HG03108 (cell line): ENCODE results near the gene SHC4.
"Not testable (repeated sequence)": the region's sequence is repeated elsewhere in the genome, so short reads cannot be mapped to it uniquely, and the experiment has no call there.

ENCODE experiments used
- ATAC-seq: cut with Tn5 transposase; IDR thresholded peaks from one replicate; pipeline ENCODE4 v1.9.1; 2021; ENCODE audit warnings: moderate library complexity; ENCODE audit not compliant: unreplicated experiment

The SHC4 gene

DNA sequence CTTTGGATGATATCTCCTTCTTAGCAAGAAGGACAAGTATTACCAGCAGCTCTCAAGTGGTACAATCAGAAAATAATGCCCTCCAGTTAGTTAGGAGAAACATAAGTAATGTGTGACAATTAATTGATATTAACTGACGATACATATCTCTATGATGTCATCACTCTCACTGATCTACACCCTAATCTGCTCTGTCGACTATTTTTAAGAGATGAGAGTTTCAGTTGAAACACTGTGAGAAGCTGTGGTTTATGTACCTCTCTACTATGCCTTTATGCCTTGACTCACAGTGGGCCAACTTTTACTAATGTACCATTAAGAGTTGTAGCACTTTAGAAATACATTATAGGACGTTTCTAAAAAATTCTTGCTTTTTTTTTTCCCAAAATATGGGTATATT is 161.5 kb downstream of the SHC4 start:
- ATAC-seq: no peak

DNA sequence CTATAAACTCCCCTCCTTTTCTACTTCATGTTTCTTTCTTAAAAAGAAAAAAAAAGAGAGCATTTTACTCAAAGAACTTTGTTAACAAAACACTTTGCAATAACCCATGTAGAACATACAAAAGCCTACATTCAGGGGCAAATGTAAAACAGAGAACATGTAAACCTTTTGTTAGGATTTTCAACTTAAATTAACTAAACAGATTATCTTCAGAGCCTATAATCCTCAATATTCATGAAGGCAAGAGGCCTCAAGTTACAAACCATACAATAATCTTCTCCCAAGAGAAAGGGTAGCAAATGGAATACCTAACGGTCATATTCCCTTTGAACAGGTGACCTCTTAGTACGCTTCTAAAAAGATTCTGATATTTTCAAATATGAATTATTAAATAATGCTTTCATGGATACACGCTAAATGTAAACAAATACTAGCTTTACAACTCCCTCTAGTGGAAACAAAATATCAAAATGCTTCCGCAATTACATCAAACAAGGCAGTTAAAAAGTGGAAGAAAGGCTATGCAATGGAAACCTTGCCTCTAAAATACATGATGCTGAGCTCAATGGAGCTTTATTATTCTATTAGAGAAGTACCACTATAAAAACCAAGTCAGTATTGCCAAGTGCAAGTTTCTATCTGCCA is 162.8 kb downstream of the SHC4 start:
- ATAC-seq: no peak

- no peak for ATAC-seq
Observed at GRCh38 chr15:48800245-48800644, 163.5 kb downstream of the SHC4 start.

GRCh38 chr15:48798319-48798718 is 165.4 kb downstream of the SHC4 start:
- no peak for ATAC-seq

DNA sequence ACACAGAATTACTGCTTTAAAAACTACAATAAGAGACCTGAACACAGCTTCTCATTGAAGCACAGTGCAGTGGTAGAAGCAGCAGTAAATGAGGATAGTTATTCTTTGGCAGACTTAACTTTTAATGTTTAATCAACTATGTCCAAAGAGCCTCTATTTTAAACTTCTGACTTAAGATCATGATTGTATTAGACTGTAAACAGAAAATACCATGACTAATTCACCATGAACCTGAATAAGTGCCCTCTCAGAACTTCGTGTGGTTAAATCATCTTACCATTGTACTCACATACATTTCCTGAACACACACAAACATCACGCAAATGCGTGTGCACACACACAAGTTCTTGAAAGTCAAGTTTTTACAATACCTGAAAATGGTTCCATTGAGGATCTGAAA is 166.8 kb downstream of the SHC4 start:
- peak; percentile 51 for ATAC-seq

GRCh38 chr15:48796521-48796920 is 167.2 kb downstream of the SHC4 start:
- no peak for ATAC-seq

- no peak for ATAC-seq
Observed at GRCh38 chr15:48795901-48796300, 167.8 kb downstream of the SHC4 start.

- ATAC-seq: peak; percentile 83
Observed at GRCh38 chr15:48794697-48795134, 169.0 kb downstream of the SHC4 start.

GRCh38 chr15:48792408-48792807 is 171.3 kb downstream of the SHC4 start:
- ATAC-seq: no peak

DNA sequence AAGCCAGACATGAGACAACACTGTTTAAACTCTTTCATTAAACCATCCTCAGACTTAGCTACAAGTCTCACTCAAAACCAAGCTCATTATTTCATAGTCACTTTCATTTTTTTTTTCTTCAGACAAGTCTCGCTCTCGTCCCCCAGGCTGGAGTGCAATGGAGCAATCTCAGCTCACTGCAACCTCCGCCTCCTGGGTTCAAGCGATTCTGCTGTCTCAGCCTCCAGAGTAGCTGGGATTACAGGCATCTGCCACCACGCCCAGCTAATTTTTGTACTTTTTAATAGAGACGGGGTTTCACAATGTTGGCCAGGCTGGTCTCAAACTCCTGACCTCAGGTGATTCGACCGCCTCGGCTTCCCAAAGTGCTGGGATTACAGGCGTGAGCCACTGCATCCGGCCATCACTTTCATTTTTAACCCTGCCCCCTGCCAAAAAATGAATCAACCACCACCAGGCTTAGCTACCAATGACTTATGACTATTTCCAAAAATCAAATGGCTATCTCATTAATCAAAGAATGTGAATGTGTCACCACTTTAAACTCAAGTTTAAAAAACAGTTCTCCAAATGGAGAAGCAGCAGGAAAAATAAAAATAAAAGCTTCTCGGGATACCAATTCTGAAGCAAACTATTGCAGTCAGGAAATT is 173.1 kb downstream of the SHC4 start:
- ATAC-seq: not testable (repeated sequence)

DNA sequence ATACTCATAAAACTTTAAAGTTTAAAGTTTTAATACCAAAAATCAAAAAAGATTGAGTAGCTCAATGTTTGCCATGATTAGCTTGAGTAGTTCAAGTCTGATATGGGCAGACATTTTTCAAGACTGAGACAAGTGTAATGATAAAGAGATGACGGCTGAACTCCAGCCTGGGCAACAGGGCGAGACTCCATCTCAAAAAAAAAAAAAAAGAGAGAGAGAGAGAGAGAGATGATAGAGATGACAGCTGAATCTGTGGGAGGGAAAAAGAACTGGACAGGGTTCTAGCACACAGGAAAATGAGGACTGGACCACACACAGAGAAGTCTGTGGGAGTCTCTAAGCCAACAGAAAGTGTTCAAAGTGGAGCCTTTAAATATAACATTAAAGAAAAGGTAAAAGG is 178.0 kb downstream of the SHC4 start:
- no peak for ATAC-seq

- ATAC-seq: no peak
Observed at GRCh38 chr15:48785195-48785594, 178.5 kb downstream of the SHC4 start.

DNA sequence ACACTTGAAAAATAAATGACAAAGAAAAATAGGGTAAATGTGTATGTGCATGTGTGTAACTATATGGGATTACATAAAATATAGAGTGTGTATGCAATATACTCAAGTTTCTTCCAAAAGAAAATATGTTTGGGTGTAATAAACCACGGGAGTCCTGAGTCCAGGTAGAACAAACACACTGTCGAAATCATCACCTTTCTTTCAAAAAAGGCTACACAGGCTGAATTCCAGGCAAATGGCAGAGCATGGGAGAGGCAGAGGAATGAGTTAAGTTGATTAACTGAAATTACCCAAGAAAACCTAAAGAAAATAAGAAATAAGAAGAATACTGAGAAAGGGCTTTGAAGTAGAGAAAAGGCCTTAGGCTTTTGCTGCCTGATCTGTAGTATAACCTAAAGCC is 179.0 kb downstream of the SHC4 start:
- no peak for ATAC-seq

GRCh38 chr15:48782911-48783310 is 180.8 kb downstream of the SHC4 start:
- ATAC-seq: no peak

DNA sequence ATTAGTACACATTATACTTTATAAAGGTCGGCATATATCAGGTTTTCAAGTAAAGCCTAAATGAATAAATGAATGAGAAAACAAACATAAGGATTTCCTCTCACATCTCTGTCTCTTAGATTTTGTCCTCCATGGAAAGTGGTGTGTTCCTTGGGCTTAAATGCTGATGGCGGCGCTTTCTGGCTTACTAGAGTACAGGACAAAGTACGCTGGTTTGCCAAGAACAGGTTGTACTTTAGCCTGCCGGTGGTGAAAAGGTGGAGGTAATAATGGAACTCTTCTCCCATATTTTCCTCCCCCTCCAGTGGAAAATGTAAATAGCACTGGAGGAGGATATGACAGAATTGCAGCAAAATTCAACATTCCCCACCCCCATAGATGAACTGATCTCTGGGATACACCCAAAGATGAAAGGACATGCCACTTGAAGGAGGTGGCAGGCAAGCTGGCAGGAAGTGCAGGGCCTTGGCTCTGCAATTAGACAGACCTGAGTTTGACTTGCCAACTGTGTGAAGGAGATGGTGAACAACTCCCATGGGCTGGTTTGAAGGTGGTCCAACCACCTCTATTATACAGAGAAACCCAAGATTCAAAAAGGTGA is 182.1 kb downstream of the SHC4 start:
- no peak for ATAC-seq

- ATAC-seq: no peak
Observed at GRCh38 chr15:48781017-48781416, 182.7 kb downstream of the SHC4 start.

GRCh38 chr15:48778331-48778730 is 185.4 kb downstream of the SHC4 start:
- no peak for ATAC-seq

GRCh38 chr15:48777645-48778330 is 185.9 kb downstream of the SHC4 start:
- no peak for ATAC-seq

- no peak for ATAC-seq
Observed at GRCh38 chr15:48775546-48775945, 188.2 kb downstream of the SHC4 start.

GRCh38 chr15:48774484-48774883 is 189.2 kb downstream of the SHC4 start:
- no peak for ATAC-seq
